ES-I3 (cell line): ENCODE measurements around the gene ABHD16B.
A peak's percentile ranks its signal among the peaks of the same experiment; 100 is the strongest.

ENCODE experiments used
- H3K36me3 ChIP-seq: 2 replicates; pipeline ENCODE4 v1.6.1; 2013; ENCODE audit warnings: mild to moderate bottlenecking, low read length, control low read depth, moderate library complexity; ENCODE audit not compliant: insufficient read depth
- H3K4me1 ChIP-seq: 2 replicates; pipeline ENCODE4 v1.6.1; 2013; ENCODE audit warnings: mild to moderate bottlenecking, control low read depth, low read length; ENCODE audit not compliant: insufficient read depth
- H3K9ac ChIP-seq: 2 replicates; pipeline ENCODE4 v1.6.1; 2013; ENCODE audit warnings: low read depth, mild to moderate bottlenecking, low read length, moderate library complexity
- H3K9me3 ChIP-seq: 2 replicates; pipeline ENCODE4 v1.6.1; 2013; ENCODE audit warnings: mild to moderate bottlenecking, low read length, moderate library complexity; ENCODE audit not compliant: control insufficient read depth, insufficient read depth

ABHD16B gene

GRCh38 chr20:63855363-63856097 is 5.8 kb upstream of the ABHD16B start:
- Histone ChIP-seq H3K4me1 (peaks cover 26% of the 10 kb centered on the region; the same call in 1 of the 2 replicates), H3K36me3 (no peaks in the 10 kb centered on the region), H3K9me3 (no peaks in the 10 kb centered on the region), H3K9ac (peak overlapping the region; percentile 47)

DNA sequence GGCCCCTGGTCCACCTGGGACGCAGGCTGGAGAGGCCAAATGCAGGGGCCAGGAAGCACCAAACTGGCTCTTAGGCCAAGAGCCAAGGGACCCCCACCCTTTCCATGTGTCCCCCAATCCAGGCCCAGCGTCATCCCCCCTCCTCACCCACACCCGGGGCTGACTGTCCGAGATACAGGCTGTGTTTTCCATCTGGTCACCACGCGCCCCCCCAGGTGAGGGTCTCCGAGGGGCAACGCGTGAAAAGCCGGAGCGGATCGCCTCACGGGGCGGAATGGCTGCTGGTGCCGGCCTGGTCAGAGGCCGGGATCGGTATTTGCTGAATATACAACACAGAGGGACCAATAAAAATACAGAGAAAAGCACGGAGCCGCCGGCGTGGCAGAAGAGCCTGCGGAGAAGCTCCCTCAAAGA is 5.2 kb upstream of the ABHD16B start:
- H3K4me1 ChIP-seq, result peaks cover 26% of the 10 kb centered on the region; the same call in 1 of the 2 replicates
- no peaks in the 10 kb centered on the region for H3K9me3 ChIP-seq

DNA sequence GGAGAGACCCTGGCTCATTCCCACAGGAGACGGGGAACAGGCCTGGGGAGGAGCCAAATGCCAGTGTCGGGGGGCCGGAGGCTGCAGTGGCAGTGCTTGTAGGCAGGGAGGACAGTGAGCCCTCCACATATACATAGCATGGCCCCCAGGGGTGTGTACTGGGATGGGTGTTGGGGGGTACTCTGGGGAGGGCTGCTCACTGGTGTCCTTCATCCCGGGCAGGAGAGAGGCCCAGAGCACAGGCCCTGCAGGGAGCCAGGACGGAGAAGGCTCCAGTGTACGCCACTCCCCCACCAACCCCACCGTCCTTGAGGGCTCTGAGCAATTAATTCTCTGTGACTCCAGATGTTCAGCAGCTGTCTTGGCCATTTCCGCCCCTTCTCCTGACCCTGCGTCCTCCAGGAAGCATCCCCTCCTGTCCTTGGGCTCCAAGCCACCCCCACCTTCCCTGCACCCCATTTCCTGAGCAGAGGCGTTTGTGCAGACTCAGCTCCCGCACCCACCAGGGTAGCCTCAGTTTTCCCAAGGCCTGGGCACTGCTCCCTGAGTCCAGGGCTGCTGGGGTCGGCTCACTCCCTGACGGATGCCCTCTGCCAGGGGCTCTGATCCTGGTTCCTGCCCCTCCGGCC is 3.4 kb upstream of the ABHD16B start:
- Histone ChIP-seq H3K4me1 (peaks cover 26% of the 10 kb centered on the region; the same call in 1 of the 2 replicates), H3K36me3 (no peaks in the 10 kb centered on the region), H3K9me3 (no peaks in the 10 kb centered on the region), H3K9ac (peak overlapping the region; percentile 12)

More for the DNA sequence above, 5.2 kb upstream of the ABHD16B start:
- no peaks in the 10 kb centered on the region for H3K36me3 ChIP-seq
- peak overlapping the region; percentile 47; the same call in 1 of the 2 replicates for H3K9ac ChIP-seq

- Histone ChIP-seq H3K4me1 (peaks cover 24% of the 10 kb centered on the region; the same call in 1 of the 2 replicates), H3K36me3 (no peaks in the 10 kb centered on the region), H3K9ac (peak overlapping the region; percentile 12), H3K9me3 (no peaks in the 10 kb centered on the region)
Measured at GRCh38 chr20:63858393-63859165, 2.7 kb upstream of the ABHD16B start.

DNA sequence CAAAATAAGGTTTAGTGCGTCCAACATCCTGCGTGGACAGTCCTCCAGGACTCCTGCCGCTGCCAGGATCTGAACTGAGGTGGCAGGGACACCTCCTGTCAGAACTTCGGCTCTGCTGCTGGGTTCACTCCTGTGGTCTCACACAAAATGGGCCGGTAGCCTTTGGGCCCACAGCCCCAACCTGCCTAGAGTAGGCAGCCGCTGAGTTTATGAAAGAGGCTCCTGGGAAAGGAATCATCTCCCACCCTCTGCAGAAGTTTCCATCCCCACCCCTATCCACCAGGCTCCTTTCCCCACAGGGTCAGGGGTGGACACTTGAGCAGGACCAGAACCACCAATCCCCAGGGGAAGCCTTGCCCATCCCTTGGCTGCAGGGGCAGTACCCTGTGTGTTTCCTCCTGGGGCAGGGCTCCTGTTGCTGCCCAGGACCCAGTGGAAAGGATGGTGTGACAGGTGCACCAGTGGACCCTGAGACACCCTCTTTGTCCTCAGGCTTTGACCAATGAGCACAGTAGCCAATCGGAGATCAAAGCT is 2.1 kb upstream of the ABHD16B start:
- Histone ChIP-seq H3K9ac (peak overlapping the region; percentile 12; the same call in 1 of the 2 replicates), H3K36me3 (no peaks in the 10 kb centered on the region), H3K4me1 (peaks cover 20% of the 10 kb centered on the region; the same call in 1 of the 2 replicates), H3K9me3 (no peaks in the 10 kb centered on the region)

GRCh38 chr20:63860325-63861051 is 810 bp upstream of the ABHD16B start:
- peaks cover 18% of the 10 kb centered on the region; the same call in 1 of the 2 replicates for H3K4me1 ChIP-seq
- no peak overlapping the region for H3K9ac ChIP-seq

GRCh38 chr20:63861981-63862901 is 943 bp downstream of the ABHD16B start:
- H3K9ac ChIP-seq, result no peak overlapping the region
- no peaks in the 10 kb centered on the region for H3K36me3 ChIP-seq
- H3K9me3 ChIP-seq, result no peaks in the 10 kb centered on the region
- peaks cover 18% of the 10 kb centered on the region; the same call in 1 of the 2 replicates for H3K4me1 ChIP-seq

More at GRCh38 chr20:63860325-63861051, 810 bp upstream of the ABHD16B start:
- H3K36me3 ChIP-seq, result no peaks in the 10 kb centered on the region
- H3K9me3 ChIP-seq, result no peaks in the 10 kb centered on the region

DNA sequence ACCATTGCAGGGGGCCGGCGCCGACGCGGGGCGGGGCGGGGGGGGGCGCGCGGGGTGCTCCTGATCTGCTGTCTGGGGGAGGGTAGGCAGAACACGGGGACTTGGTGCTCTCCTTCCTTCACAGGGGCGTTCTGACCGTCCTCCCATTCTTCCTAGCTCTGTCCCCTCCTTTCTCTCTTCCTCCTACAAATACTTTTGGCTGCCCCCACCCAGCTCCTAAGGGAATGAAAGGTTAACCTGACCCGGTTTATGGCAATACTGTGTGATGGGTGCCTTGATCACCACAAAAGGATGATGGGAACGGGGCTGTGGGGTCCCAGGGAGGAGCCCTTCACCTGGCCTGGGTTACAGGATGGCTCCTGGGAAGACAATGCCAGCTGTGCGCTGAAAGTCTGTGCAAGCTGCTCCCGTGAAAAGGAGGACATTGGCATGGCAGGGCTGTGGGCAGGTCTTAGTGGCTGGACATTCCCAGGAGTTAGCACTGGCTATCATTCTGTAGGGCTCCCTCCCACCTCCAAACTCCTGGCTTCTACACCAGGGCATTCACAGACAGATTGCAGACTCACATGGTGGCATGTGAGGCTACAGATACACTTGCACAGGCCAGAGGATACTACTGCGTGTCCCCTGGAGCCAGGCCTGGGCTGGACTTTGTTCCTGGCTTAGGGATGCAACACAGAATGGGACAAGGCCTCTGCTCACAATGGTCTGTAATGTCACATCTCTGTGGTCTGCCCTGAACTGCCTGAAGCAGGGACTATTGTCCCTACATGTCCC is 1.9 kb downstream of the ABHD16B start:
- H3K4me1 ChIP-seq, result peaks cover 14% of the 10 kb centered on the region; the same call in 1 of the 2 replicates
- H3K36me3 ChIP-seq, result no peaks in the 10 kb centered on the region
- peak overlapping the region; percentile 64; the same call in 1 of the 2 replicates for H3K9ac ChIP-seq
- no peaks in the 10 kb centered on the region for H3K9me3 ChIP-seq

DNA sequence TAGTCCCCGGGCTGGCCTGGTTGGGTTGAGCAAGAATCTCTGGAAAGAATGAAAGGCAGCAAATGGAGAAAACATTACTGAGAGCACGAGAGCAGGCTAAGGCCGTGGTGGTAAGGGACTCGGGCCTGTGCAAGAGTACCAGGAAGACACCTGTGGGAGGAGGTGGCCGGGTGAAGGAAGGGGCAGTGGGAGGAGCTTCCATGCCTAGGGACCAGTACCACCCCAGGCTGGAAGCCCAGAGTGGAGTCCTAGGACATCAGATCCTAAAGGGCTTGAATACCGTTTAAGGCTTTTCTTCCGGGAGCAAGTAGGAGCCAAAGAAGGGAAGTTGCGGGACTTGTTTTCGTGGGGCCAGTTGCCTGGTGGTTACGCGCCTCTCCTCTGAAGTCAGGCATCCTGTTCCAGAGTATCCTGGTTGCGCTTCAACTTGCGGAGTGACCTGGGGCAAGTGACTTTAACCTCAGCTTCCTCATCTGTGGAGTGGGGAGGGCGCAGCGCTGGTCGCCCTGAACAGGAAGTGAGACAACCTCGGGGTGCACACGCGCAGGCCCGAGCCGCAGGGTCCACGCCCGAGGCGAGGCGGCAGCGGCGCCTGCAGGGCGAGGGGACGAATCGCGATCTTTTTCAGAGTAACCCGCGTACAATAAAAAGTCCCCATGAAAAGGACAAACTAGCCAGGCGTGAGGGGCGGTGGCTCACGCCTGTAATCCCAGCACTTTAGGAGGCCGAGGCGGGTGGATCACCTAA is 2.7 kb downstream of the ABHD16B start:
- Histone ChIP-seq H3K9me3 (no peaks in the 10 kb centered on the region), H3K36me3 (peaks cover 4% of the 10 kb centered on the region), H3K9ac (peak overlapping the region; percentile 64), H3K4me1 (peaks cover 12% of the 10 kb centered on the region; the same call in 1 of the 2 replicates)

GRCh38 chr20:63864545-63864977 is 3.3 kb downstream of the ABHD16B start:
- peak overlapping the region; percentile 64 for H3K9ac ChIP-seq
- peaks cover 7% of the 10 kb centered on the region; the same call in 1 of the 2 replicates for H3K4me1 ChIP-seq
- H3K9me3 ChIP-seq, result no peaks in the 10 kb centered on the region
- H3K36me3 ChIP-seq, result peaks cover 9% of the 10 kb centered on the region

DNA sequence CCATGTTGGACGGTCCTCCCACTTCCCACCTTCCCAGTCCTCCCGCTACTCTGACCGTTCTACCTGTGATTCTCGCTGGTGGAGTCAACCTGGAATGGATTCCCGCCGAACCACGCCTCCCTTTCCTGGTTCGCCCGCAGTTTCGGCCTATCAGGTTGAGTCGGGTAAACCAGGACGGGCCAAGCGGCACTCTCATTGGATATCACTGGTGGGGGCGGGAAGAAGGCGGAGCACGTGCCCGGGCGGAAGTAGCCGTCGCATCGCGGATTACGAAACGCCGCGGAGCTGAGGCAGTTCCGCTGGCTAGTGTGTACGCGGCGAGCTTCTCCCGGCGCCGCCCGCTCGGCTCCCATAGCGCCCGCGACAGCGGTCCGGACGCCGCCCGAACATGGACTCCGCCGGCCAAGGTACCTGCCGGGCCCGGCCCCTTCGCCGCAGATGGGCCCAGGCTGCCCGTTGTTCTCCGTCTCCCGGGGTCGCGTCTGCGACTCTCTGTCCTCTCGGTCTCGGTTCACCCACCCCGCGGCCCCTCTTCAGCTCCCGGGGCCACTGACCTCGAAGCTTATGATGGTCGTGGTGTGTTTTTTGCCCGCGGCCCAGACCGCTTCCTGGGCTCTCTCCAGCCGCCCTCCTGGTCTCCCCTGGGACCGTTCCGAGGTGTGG is 3.8 kb downstream of the ABHD16B start, which contains the start of gene TPD52L2:
TSS of gene TPD52L2 (plus strand) at position 293 of the 663 bp plus-strand sequence. CDS start at position 389, 96 bp downstream.
- peaks cover 5% of the 10 kb centered on the region; the same call in 1 of the 2 replicates for H3K4me1 ChIP-seq
- no peaks in the 10 kb centered on the region for H3K9me3 ChIP-seq
- H3K36me3 ChIP-seq, result peaks cover 13% of the 10 kb centered on the region
- peak within 1 kb of the TSS; percentile 89 for H3K9ac ChIP-seq
